BLaER1 treated with 17β-estradiol and CSF1 and Interleukin-3, amounts not matched to agents 10 nM and 100 nM (cell line): ENCODE measurements around the gene BRAP.
"Not testable (repeated sequence)": the region's sequence is repeated elsewhere in the genome, so short reads cannot be mapped to it uniquely, and the experiment has no call there.

Source experiments
- H3K27ac ChIP-seq, 11 experiments: shearing (Covaris generic); formaldehyde crosslinking; 2 replicates each; pipeline ENCODE4 v1.8.1; 2022
- H3K27me3 ChIP-seq, 11 experiments: shearing (Covaris generic); formaldehyde crosslinking; 2 replicates each; pipeline ENCODE4 v1.8.1; 2022
- H3K36me3 ChIP-seq, 11 experiments: shearing (Covaris generic); formaldehyde crosslinking; 2 replicates each; pipeline ENCODE4 v1.8.1; 2022
- H3K4me1 ChIP-seq, 10 experiments: shearing (Covaris generic); formaldehyde crosslinking; 2 replicates each; pipeline ENCODE4 v1.8.1; 2022
- H3K4me2 ChIP-seq, 11 experiments: shearing (Covaris generic); formaldehyde crosslinking; 2 replicates each; pipeline ENCODE4 v1.8.1; 2022
- H3K4me3 ChIP-seq, 10 experiments: shearing (Covaris generic); formaldehyde crosslinking; 2 replicates each; pipeline ENCODE4 v1.8.1; 2022
- H3K9ac ChIP-seq, 11 experiments: shearing (Covaris generic); formaldehyde crosslinking; 2 replicates each; pipeline ENCODE4 v1.8.1; 2022
- H3K9me3 ChIP-seq, 11 experiments: shearing (Covaris generic); formaldehyde crosslinking; replicated peaks in 1 of 11; 2 replicates each; pipeline ENCODE4 v1.8.1; 2022
- H4K20me1 ChIP-seq, 11 experiments: shearing (Covaris generic); formaldehyde crosslinking; 2 replicates each; pipeline ENCODE4 v1.8.1; 2022
- Cebpa-rat ChIP-seq, 11 experiments: shearing (Covaris generic); IDR thresholded peaks; 2 replicates each; pipeline ENCODE4 v1.8.1; 2022

Gene BRAP

GRCh38 chr12:111606767-111607230 lies 79.0 kb downstream of the BRAP start:
- Histone ChIP-seq H3K4me2 (no peak overlapping the region), H3K27me3 (no peaks in the 10 kb centered on the region), H3K9ac (no peak overlapping the region), H4K20me1 (no peaks in the 10 kb centered on the region), H3K9me3 (peaks cover 0 to 3% (median 0%) of the 10 kb centered on the region in 11 experiments; a peak in 3 of 22 replicates), H3K36me3 (no peaks in the 10 kb centered on the region), H3K4me1 (no peaks in the 10 kb centered on the region), H3K27ac (no peak overlapping the region), H3K4me3 (no peak overlapping the region)
- no peak for TF ChIP-seq Cebpa-rat (IDR thresholded peaks at IDR 0.05)

GRCh38 chr12:111605911-111606766 lies 79.6 kb downstream of the BRAP start:
- H3K4me2 ChIP-seq = no peak overlapping the region
- H3K27ac ChIP-seq = no peak overlapping the region
- no peak overlapping the region for H3K4me3 ChIP-seq
- no peak overlapping the region for H3K9ac ChIP-seq
- H4K20me1 ChIP-seq = no peaks in the 10 kb centered on the region
- no peak for TF ChIP-seq Cebpa-rat (IDR thresholded peaks at IDR 0.05)
- H3K9me3 ChIP-seq = peaks cover 0 to 7% (median 0%) of the 10 kb centered on the region in 11 experiments; a peak in 3 of 22 replicates
- no peaks in the 10 kb centered on the region for H3K36me3 ChIP-seq
- H3K27me3 ChIP-seq = no peaks in the 10 kb centered on the region
- peaks cover 0 to under 1% (median 0%) of the 10 kb centered on the region in 10 experiments; a peak in 1 of 20 replicates for H3K4me1 ChIP-seq

- H3K4me1 ChIP-seq = peaks cover 8 to 15% (median 12%) of the 10 kb centered on the region in 10 experiments
- not testable (repeated sequence) for H3K27ac ChIP-seq, H3K27me3 ChIP-seq, H3K9ac ChIP-seq, H3K9me3 ChIP-seq, H3K36me3 ChIP-seq, H3K4me3 ChIP-seq, H3K4me2 ChIP-seq, H4K20me1 ChIP-seq
Measured at GRCh38 chr12:111602857-111603256, 82.9 kb downstream of the BRAP start.

GRCh38 chr12:111602348-111602747 lies 83.4 kb downstream of the BRAP start:
- Histone ChIP-seq H4K20me1 (peaks cover 3 to 12% (median 7%) of the 10 kb centered on the region in 11 experiments; a peak in 15 of 22 replicates), H3K4me2 (no peak overlapping the region), H3K27ac (no peak overlapping the region), H3K4me1 (peaks cover 8 to 15% (median 12%) of the 10 kb centered on the region in 10 experiments), H3K9me3 (peaks cover 0 to 7% (median 0%) of the 10 kb centered on the region in 11 experiments; a peak in 3 of 22 replicates), H3K36me3 (no peaks in the 10 kb centered on the region), H3K4me3 (no peak overlapping the region), H3K27me3 (no peaks in the 10 kb centered on the region), H3K9ac (no peak overlapping the region)
- TF ChIP-seq Cebpa-rat (IDR thresholded peaks at IDR 0.05) = no peak

GRCh38 chr12:111600986-111601385 lies 84.8 kb downstream of the BRAP start:
- H3K4me3 ChIP-seq, H3K27me3 ChIP-seq, H3K36me3 ChIP-seq, H3K27ac ChIP-seq, H3K9ac ChIP-seq, H3K9me3 ChIP-seq: not testable (repeated sequence)
- Histone ChIP-seq H3K4me2 (peak overlapping the region in 2 of 11 experiments; percentile 95; a peak in 2 of 22 replicates), H4K20me1 (peaks cover 16 to 26% (median 20%) of the 10 kb centered on the region in 11 experiments), H3K4me1 (peaks cover 17 to 23% (median 21%) of the 10 kb centered on the region in 10 experiments)

- peak overlapping the region; percentile 98 to 99 (median 99) for H3K9ac ChIP-seq
- H3K4me2 ChIP-seq = peak overlapping the region; percentile 90 to 99 (median 95)
- H3K4me3 ChIP-seq = peak overlapping the region; percentile 81 to 100 (median 94)
- peak overlapping the region; percentile 98 to 100 (median 99); a peak in 21 of 22 replicates for H3K27ac ChIP-seq
- peaks cover 24 to 34% (median 28%) of the 10 kb centered on the region in 11 experiments for H4K20me1 ChIP-seq
- peaks cover 0 to 3% (median 0%) of the 10 kb centered on the region in 11 experiments; a peak in 4 of 22 replicates for H3K36me3 ChIP-seq
- TF ChIP-seq Cebpa-rat (IDR thresholded peaks at IDR 0.05) = no peak
- H3K27me3 ChIP-seq = no peaks in the 10 kb centered on the region
- peaks cover 0 to 7% (median 0%) of the 10 kb centered on the region in 11 experiments; a peak in 3 of 22 replicates for H3K9me3 ChIP-seq
- peaks cover 24 to 31% (median 29%) of the 10 kb centered on the region in 10 experiments for H3K4me1 ChIP-seq
Measured at GRCh38 chr12:111600205-111600642, 85.5 kb downstream of the BRAP start.

- no peaks in the 10 kb centered on the region for H3K27me3 ChIP-seq
- peak overlapping the region; percentile 98 to 99 (median 99) for H3K9ac ChIP-seq
- peaks cover 0 to 7% (median 0%) of the 10 kb centered on the region in 11 experiments; a peak in 4 of 22 replicates for H3K36me3 ChIP-seq
- peaks cover 30 to 37% (median 34%) of the 10 kb centered on the region in 10 experiments for H3K4me1 ChIP-seq
- H4K20me1 ChIP-seq = peaks cover 30 to 40% (median 34%) of the 10 kb centered on the region in 11 experiments
- peak overlapping the region; percentile 90 to 99 (median 95) for H3K4me2 ChIP-seq
- peak overlapping the region; percentile 81 to 100 (median 94) for H3K4me3 ChIP-seq
- peak overlapping the region; percentile 98 to 100 (median 99) for H3K27ac ChIP-seq
- peaks cover 0 to 7% (median 0%) of the 10 kb centered on the region in 11 experiments; a peak in 3 of 22 replicates for H3K9me3 ChIP-seq
- TF ChIP-seq Cebpa-rat (IDR thresholded peaks at IDR 0.05) = no peak
Measured at GRCh38 chr12:111599453-111600204, 86.1 kb downstream of the BRAP start.

- Histone ChIP-seq H4K20me1 (peaks cover 38 to 47% (median 42%) of the 10 kb centered on the region in 11 experiments), H3K4me1 (peaks cover 31 to 44% (median 37%) of the 10 kb centered on the region in 10 experiments), H3K4me3 (peak within 1 kb of the TSS; percentile 81 to 100 (median 94)), H3K9ac (peak within 1 kb of the TSS; percentile 98 to 99 (median 99)), H3K27me3 (no peaks in the 10 kb centered on the region), H3K36me3 (peaks cover 0 to 7% (median 0%) of the 10 kb centered on the region in 11 experiments; a peak in 4 of 22 replicates), H3K27ac (peak within 1 kb of the TSS; percentile 98 to 100 (median 99)), H3K4me2 (peak within 1 kb of the TSS; percentile 90 to 99 (median 95)), H3K9me3 (peaks cover 0 to 7% (median 0%) of the 10 kb centered on the region in 11 experiments; a peak in 3 of 22 replicates)
- TF ChIP-seq Cebpa-rat (IDR thresholded peaks at IDR 0.05) = no peak
Measured at GRCh38 chr12:111598637-111599452, 86.9 kb downstream of the BRAP start, which contains the start of gene ATXN2. TSS of gene ATXN2 (minus strand) at chr12:111599315. CDS start at chr12:111599034, 281 bp downstream.
